ENCODE data around the gene SEMA5B.

SEMA5B gene

DNA sequence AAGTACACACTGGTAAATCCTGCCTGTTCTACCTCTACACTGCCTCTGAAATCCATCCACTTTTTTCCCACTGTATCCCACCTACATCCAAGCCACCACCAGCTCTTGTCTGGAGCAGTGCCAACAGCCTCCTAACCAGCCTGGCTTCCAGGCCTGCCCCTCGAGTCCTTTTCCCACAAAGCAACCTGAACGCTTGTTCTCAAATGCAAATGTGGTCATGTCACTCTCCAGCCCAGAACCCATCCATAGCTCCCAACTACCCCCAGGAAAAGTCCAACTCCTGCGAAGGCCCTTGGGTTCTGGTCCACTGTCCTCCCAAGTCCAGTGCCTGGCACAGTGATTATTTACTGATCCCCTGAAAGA, 83.8 kb downstream of the SEMA5B start:
- Histone ChIP-seq H3K9me3 (ENCODE audit: insufficient read depth, low read length) (no peaks in the 10 kb centered on the region), H3K4me1 (ENCODE audit: insufficient read depth, insufficient read length) (peaks cover 11% of the 10 kb centered on the region), H3K9ac (ENCODE audit: insufficient read length, low read depth) (no peak overlapping the region), H3K27me3 (ENCODE audit: insufficient read depth, insufficient read length) (no peaks in the 10 kb centered on the region), H3K36me3 (ENCODE audit: insufficient read depth, insufficient read length, low read length) (no peaks in the 10 kb centered on the region), H3K4me3 (ENCODE audit: insufficient read length, low read depth) (no peak overlapping the region)
- DNase-seq (ENCODE audit: low read depth, low spot score), result no peak
- TF ChIP-seq SUZ12 (IDR thresholded peaks at IDR 0.05; ENCODE audit: extremely low read depth, insufficient read depth, insufficient read length) (no peak), ZNF274 (IDR thresholded peaks at IDR 0.05; ENCODE audit: low read depth, low read length) (no peak), YY1 (IDR thresholded peaks at IDR 0.05; ENCODE audit: insufficient read depth, insufficient read length) (no peak)

- H3K9ac ChIP-seq (ENCODE audit: insufficient read length, low read depth), result no peak overlapping the region
- no peaks in the 10 kb centered on the region for H3K27me3 ChIP-seq (ENCODE audit: insufficient read depth, insufficient read length)
- peaks cover 11% of the 10 kb centered on the region for H3K4me1 ChIP-seq (ENCODE audit: insufficient read depth, insufficient read length)
- peak; percentile 70 for DNase-seq (ENCODE audit: low read depth, low spot score)
- H3K9me3 ChIP-seq (ENCODE audit: insufficient read depth, low read length), result no peaks in the 10 kb centered on the region
- H3K4me3 ChIP-seq (ENCODE audit: insufficient read length, low read depth), result no peak overlapping the region
- TF ChIP-seq SUZ12 (IDR thresholded peaks at IDR 0.05; ENCODE audit: extremely low read depth, insufficient read depth, insufficient read length), result no peak
- TF ChIP-seq YY1 (IDR thresholded peaks at IDR 0.05; ENCODE audit: insufficient read depth, insufficient read length), result no peak
- TF ChIP-seq ZNF274 (IDR thresholded peaks at IDR 0.05; ENCODE audit: low read depth, low read length), result no peak
- no peaks in the 10 kb centered on the region for H3K36me3 ChIP-seq (ENCODE audit: insufficient read depth, insufficient read length, low read length)
Observed at GRCh38 chr3:122942937-122943827, 84.4 kb downstream of the SEMA5B start.

DNA sequence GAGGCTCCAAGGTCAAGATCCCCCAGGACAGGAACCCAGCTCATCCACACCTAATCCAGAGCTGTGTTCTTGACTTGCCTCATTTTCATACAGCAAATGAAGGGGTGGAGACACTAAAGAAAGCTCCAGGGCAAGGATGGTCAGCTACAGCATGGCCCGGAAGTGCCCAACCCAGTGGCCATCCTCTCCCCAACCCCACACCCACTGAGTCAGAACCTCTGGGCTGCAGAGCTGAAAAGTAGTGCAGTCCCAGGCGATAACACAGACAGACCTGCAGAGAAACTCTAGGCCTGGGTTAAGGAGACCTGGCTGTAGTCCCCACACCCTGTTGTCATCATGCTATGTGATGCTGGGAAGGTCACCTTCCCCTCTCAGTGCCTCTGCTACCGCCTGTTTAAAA, 85.3 kb downstream of the SEMA5B start:
- Histone ChIP-seq H3K4me1 (ENCODE audit: insufficient read depth, insufficient read length) (peaks cover 11% of the 10 kb centered on the region), H3K36me3 (ENCODE audit: insufficient read depth, insufficient read length, low read length) (no peaks in the 10 kb centered on the region), H3K27me3 (ENCODE audit: insufficient read depth, insufficient read length) (no peaks in the 10 kb centered on the region), H3K9me3 (ENCODE audit: insufficient read depth, low read length) (no peaks in the 10 kb centered on the region), H3K9ac (ENCODE audit: insufficient read length, low read depth) (no peak overlapping the region), H3K4me3 (ENCODE audit: insufficient read length, low read depth) (no peak overlapping the region)
- no peak for TF ChIP-seq ZNF274 (IDR thresholded peaks at IDR 0.05; ENCODE audit: low read depth, low read length)
- DNase-seq (ENCODE audit: low read depth, low spot score), result no peak

- DNase-seq (ENCODE audit: low read depth, low spot score), result no peak
- H3K9ac ChIP-seq (ENCODE audit: insufficient read length, low read depth), result no peak overlapping the region
Observed at GRCh38 chr3:122941228-122942206, 86.0 kb downstream of the SEMA5B start.

GRCh38 chr3:122940628-122941086, 86.9 kb downstream of the SEMA5B start:
- H3K9ac ChIP-seq (ENCODE audit: insufficient read length, low read depth), result no peak overlapping the region
- TF ChIP-seq ZNF274 (IDR thresholded peaks at IDR 0.05; ENCODE audit: low read depth, low read length) (no peak), YY1 (IDR thresholded peaks at IDR 0.05; ENCODE audit: insufficient read depth, insufficient read length) (no peak), SUZ12 (IDR thresholded peaks at IDR 0.05; ENCODE audit: extremely low read depth, insufficient read depth, insufficient read length) (no peak)
- H3K36me3 ChIP-seq (ENCODE audit: insufficient read depth, insufficient read length, low read length), result no peaks in the 10 kb centered on the region
- DNase-seq (ENCODE audit: low read depth, low spot score), result no peak
- H3K27me3 ChIP-seq (ENCODE audit: insufficient read depth, insufficient read length), result no peaks in the 10 kb centered on the region
- no peak overlapping the region for H3K4me3 ChIP-seq (ENCODE audit: insufficient read length, low read depth)
- no peaks in the 10 kb centered on the region for H3K9me3 ChIP-seq (ENCODE audit: insufficient read depth, low read length)
- H3K4me1 ChIP-seq (ENCODE audit: insufficient read depth, insufficient read length), result peaks cover 6% of the 10 kb centered on the region

More at GRCh38 chr3:122941228-122942206, 86.0 kb downstream of the SEMA5B start:
- Histone ChIP-seq H3K9me3 (ENCODE audit: insufficient read depth, low read length) (no peaks in the 10 kb centered on the region), H3K4me3 (ENCODE audit: insufficient read length, low read depth) (no peak overlapping the region), H3K27me3 (ENCODE audit: insufficient read depth, insufficient read length) (no peaks in the 10 kb centered on the region), H3K36me3 (ENCODE audit: insufficient read depth, insufficient read length, low read length) (no peaks in the 10 kb centered on the region), H3K4me1 (ENCODE audit: insufficient read depth, insufficient read length) (peaks cover 11% of the 10 kb centered on the region)
- TF ChIP-seq SUZ12 (IDR thresholded peaks at IDR 0.05; ENCODE audit: extremely low read depth, insufficient read depth, insufficient read length) (no peak), ZNF274 (IDR thresholded peaks at IDR 0.05; ENCODE audit: low read depth, low read length) (no peak), YY1 (IDR thresholded peaks at IDR 0.05; ENCODE audit: insufficient read depth, insufficient read length) (no peak)

- peaks cover 6% of the 10 kb centered on the region for H3K4me1 ChIP-seq (ENCODE audit: insufficient read depth, insufficient read length)
- no peaks in the 10 kb centered on the region for H3K27me3 ChIP-seq (ENCODE audit: insufficient read depth, insufficient read length)
- no peak for DNase-seq (ENCODE audit: low read depth, low spot score)
- no peak overlapping the region for H3K9ac ChIP-seq (ENCODE audit: insufficient read length, low read depth)
- H3K9me3 ChIP-seq (ENCODE audit: insufficient read depth, low read length), result no peaks in the 10 kb centered on the region
- no peaks in the 10 kb centered on the region for H3K36me3 ChIP-seq (ENCODE audit: insufficient read depth, insufficient read length, low read length)
- H3K4me3 ChIP-seq (ENCODE audit: insufficient read length, low read depth), result no peak overlapping the region
- TF ChIP-seq YY1 (IDR thresholded peaks at IDR 0.05; ENCODE audit: insufficient read depth, insufficient read length) (no peak), ZNF274 (IDR thresholded peaks at IDR 0.05; ENCODE audit: low read depth, low read length) (no peak), SUZ12 (IDR thresholded peaks at IDR 0.05; ENCODE audit: extremely low read depth, insufficient read depth, insufficient read length) (no peak)
Observed at GRCh38 chr3:122938783-122939425, 88.7 kb downstream of the SEMA5B start.

Measured in NT2/D1 (cell line).